ENCODE measurements around the gene TEX52. TPM values are rescaled to one million over a fixed set of nuclear protein-coding genes. Genes with fewer than 3 reads are reported as not detected.

The TEX52 gene
- total and polyA plus RNA-seq, 2 of the 8 experiments (the other 6 are each of a cell fraction or from before 2014, with no cell fraction given): not detected

- H3K36me3 ChIP-seq (ENCODE audit: control insufficient read depth in 2 of 4, insufficient read depth in 4 of 4, low read length in 3 of 4): no peaks in the 10 kb centered on the region
- CTCF ChIA-PET (ENCODE audit: partially characterized antibody): interaction anchor here (0.5 to 7.4 kb wide), 35 partner anchors 11 to 1261 kb away, joined by 3 to 84 read pairs (median 5); partner anchors contain the start of genes FOXM1, NRIP2, RHNO1 and TEX52
- H3K4me3 ChIP-seq (ENCODE audit: extremely low read depth in 1 of 4, insufficient read depth in 2 of 4, low read depth in 3 of 4, low read length in 4 of 4): no peak overlapping the region
- POLR2A ChIA-PET (ENCODE audit: partially characterized antibody): interaction anchor here (0.6 to 3.5 kb wide), 11 partner anchors 10 to 1124 kb away, joined by 3 to 31 read pairs (median 3); partner anchors contain the start of genes FOXM1, ITFG2, NRIP2 and RHNO1
- H3K79me1 ChIP-seq (ENCODE audit: low read depth, low read length): no peaks in the 10 kb centered on the region
- no peak overlapping the region for H2BK20ac ChIP-seq (ENCODE audit: low read length)
- no peak overlapping the region; the same call in 1 of the 2 replicates for H2BK15ac ChIP-seq (ENCODE audit: low read length)
- H3K23ac ChIP-seq (ENCODE audit: insufficient read length): no peak overlapping the region
- H3K9me3 ChIP-seq (ENCODE audit: insufficient read depth in 2 of 2, low read depth in 1 of 2, low read length in 1 of 2): no peaks in the 10 kb centered on the region
- no peak overlapping the region for H2AK5ac ChIP-seq (ENCODE audit: low read depth, low read length)
- H3K4ac ChIP-seq (replicated peaks; ENCODE audit: insufficient read length, low read depth, low read length): no peak overlapping the region
- H2AFZ ChIP-seq (ENCODE audit: low read length): no peak overlapping the region
- no peak overlapping the region for H4K5ac ChIP-seq (ENCODE audit: insufficient read length, low read depth, low read length)
- H3K79me2 ChIP-seq (ENCODE audit: control insufficient read depth in 1 of 2, insufficient read depth in 2 of 2, low read length in 2 of 2): no peaks in the 10 kb centered on the region
- no peak overlapping the region for H3K4me2 ChIP-seq (ENCODE audit: insufficient read depth in 1 of 2, low read depth in 2 of 2, low read length in 2 of 2)
- no peaks in the 10 kb centered on the region for H3K27me3 ChIP-seq (replicated peaks in 1 of 4; ENCODE audit: control insufficient read depth in 3 of 4, extremely low read depth in 1 of 4, insufficient read depth in 3 of 4, low read length in 3 of 4)
- no peak overlapping the region for H3K14ac ChIP-seq (ENCODE audit: insufficient read length)
- H3K4me1 ChIP-seq (replicated peaks in 1 of 4; ENCODE audit: control insufficient read depth in 3 of 4, insufficient read depth in 4 of 4, low read length in 3 of 4): peaks cover 0 to 4% (median 3%) of the 10 kb centered on the region in 4 experiments; a peak in 6 of 7 replicates
- peaks cover 0 to 3% of the 10 kb centered on the region in 2 experiments for H4K20me1 ChIP-seq (replicated peaks in 1 of 2; ENCODE audit: control insufficient read depth in 1 of 2, insufficient read depth in 2 of 2, low read length in 2 of 2)
- WGBS, 2 experiments (ENCODE audit: extremely low coverage in 1 of 2, insufficient coverage in 1 of 2, insufficient read length in 1 of 2, insufficient replicate concordance in 2 of 2, low coverage in 1 of 2, low lambda C conversion rate in 2 of 2, missing lambda C conversion rate in 1 of 2): 66% methylated on average over 6 of the region's 6 CpGs; no CpG with 5 or more reads in 1 of the 2 experiments
- FAIRE-seq: no peak
- no peak overlapping the region for H3K56ac ChIP-seq (replicated peaks; ENCODE audit: insufficient read length, low read depth, low read length)
- H4K8ac ChIP-seq (ENCODE audit: extremely low read depth, insufficient read depth, low read length): no peak overlapping the region
- no peak for DNase-seq (ENCODE audit: low read depth in 1 of 2, low spot score in 2 of 2)
- no peak overlapping the region for H3K18ac ChIP-seq (ENCODE audit: extremely low read depth, low read length)
- no peak overlapping the region for H2BK12ac ChIP-seq (ENCODE audit: low read depth, low read length)
- no peak overlapping the region for H3K9ac ChIP-seq (replicated peaks in 1 of 4; ENCODE audit: extremely low read depth in 1 of 4, low read depth in 3 of 4, low read length in 3 of 4)
- no peak overlapping the region for H2BK120ac ChIP-seq (replicated peaks; ENCODE audit: low read depth, low read length)
- H3K27ac ChIP-seq (ENCODE audit: low read depth, low read length): no peak overlapping the region
- no peaks in the 10 kb centered on the region for H3K23me2 ChIP-seq (ENCODE audit: low read depth, low read length)
- H2BK5ac ChIP-seq (ENCODE audit: low read depth, low read length): no peak overlapping the region
- H4K91ac ChIP-seq (replicated peaks; ENCODE audit: insufficient read length, low read length): peak overlapping the region; percentile 56
- TF ChIP-seq GTF2F1 (IDR thresholded peaks at IDR 0.05; ENCODE audit: borderline replicate concordance, low read depth, low read length): no peak
- TF ChIP-seq GABPA (IDR thresholded peaks at IDR 0.05; ENCODE audit: borderline replicate concordance, insufficient read depth, low read length): no peak
These were observed 11.6 kb downstream of the TEX52 start for GRCh38 chr12:2845280-2845679.
